Epithelial cell of esophagus (primary cell): Measurements from ENCODE around the gene CDC42EP4.

Source experiments
- DNase-seq: peaks from one replicate; pipeline ENCODE4 v3.0.0; 2010; ENCODE audit warnings: low read depth
- H3K4me3 ChIP-seq: 2 replicates; pipeline ENCODE4 v1.5.1; 2011; ENCODE audit warnings: mild to moderate bottlenecking, low read length, control low read depth
- TF ChIP-seq, protein P1 (sequence below): IDR thresholded peaks from 2 replicates; pipeline ENCODE4 v1.5.1; 2011; ENCODE audit warnings: low read depth, mild to moderate bottlenecking, low read length, control low read depth, inconsistent platforms; ENCODE audit not compliant: insufficient read depth; ENCODE audit errors: missing control alignments

The CDC42EP4 gene

DNA sequence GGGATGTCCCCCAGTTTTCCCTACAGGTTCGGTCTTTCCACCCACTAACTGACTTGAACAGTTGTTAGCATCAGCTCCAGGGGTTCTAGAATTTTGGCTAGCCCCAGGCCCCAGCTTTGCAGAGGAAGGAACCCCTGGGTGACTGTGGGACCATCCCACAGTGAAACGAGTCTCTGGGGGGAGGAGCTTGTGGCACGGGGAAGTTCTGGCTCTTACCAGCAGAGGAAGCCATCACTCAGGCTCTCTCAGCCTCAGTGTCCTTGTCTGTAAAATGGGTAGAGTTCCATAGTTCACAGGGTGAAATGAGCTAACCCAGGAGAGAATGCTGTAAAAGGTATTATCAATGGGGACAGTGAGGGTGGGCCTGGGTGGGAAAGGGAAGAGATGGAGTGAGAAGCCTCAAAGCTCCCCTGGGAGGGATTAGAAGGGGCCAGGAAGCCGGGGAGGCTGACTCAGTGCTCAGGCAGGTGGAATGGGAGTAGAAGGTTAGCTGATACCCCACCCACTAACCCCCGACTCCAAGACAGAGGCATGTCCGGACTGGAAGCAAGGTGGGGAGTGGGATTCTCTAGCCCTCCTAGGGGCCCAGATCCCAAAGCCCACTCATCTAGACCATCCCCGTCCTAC is 30.9 kb upstream of the CDC42EP4 start:
- H3K4me3 ChIP-seq, result no peak overlapping the region
- peak; percentile 38 for DNase-seq
- TF ChIP-seq, protein P1, sequence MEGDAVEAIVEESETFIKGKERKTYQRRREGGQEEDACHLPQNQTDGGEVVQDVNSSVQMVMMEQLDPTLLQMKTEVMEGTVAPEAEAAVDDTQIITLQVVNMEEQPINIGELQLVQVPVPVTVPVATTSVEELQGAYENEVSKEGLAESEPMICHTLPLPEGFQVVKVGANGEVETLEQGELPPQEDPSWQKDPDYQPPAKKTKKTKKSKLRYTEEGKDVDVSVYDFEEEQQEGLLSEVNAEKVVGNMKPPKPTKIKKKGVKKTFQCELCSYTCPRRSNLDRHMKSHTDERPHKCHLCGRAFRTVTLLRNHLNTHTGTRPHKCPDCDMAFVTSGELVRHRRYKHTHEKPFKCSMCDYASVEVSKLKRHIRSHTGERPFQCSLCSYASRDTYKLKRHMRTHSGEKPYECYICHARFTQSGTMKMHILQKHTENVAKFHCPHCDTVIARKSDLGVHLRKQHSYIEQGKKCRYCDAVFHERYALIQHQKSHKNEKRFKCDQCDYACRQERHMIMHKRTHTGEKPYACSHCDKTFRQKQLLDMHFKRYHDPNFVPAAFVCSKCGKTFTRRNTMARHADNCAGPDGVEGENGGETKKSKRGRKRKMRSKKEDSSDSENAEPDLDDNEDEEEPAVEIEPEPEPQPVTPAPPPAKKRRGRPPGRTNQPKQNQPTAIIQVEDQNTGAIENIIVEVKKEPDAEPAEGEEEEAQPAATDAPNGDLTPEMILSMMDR, result no peak

GRCh38 chr17:73342050-73342522 is 30.3 kb upstream of the CDC42EP4 start:
- DNase-seq, result peak; percentile 84
- TF ChIP-seq, protein P1, result no peak
- no peak overlapping the region for H3K4me3 ChIP-seq

DNA sequence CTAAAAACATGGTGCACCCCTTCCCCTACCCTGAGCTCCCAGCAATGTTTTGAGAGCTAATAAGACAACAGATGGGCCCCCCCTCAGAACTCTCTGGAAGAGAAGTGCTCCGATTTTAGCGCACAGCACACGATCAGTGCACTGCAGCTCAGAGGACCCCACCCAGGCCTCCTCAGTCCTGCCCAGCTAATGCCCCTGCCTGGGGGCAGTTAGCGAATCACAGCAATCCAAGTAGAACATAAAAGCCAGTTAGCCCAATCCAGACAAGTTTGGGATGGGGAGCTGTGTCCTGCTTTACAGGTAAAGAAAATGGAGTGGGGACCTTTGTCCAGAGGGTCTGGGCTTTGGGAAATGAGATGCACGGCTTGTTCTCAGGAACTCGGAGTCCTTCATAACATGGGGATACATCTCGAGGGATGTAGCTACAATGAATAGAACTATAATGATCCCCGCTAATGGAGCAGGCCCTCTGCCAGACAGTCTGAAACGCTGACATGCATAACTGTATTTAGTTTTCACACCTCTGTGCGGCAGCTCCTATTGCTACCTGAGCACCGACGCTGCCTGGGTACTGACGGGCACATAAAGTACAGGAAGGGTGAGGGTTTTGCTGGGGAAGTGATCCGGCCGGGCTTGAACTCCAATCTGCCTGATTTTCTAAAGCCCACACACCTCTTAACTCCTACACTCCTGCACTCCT is 29.7 kb upstream of the CDC42EP4 start:
- TF ChIP-seq, protein P1, result no peak
- no peak overlapping the region for H3K4me3 ChIP-seq
- peak; percentile 37 for DNase-seq

- H3K4me3 ChIP-seq, result no peak overlapping the region
- DNase-seq, result peak; percentile 98
- TF ChIP-seq, protein P1, result peak; percentile 68
Measured at GRCh38 chr17:73340093-73340596, 28.3 kb upstream of the CDC42EP4 start.

GRCh38 chr17:73338566-73339197 is 26.9 kb upstream of the CDC42EP4 start:
- H3K4me3 ChIP-seq, result no peak overlapping the region
- no peak for DNase-seq
- TF ChIP-seq, protein P1, result no peak

DNA sequence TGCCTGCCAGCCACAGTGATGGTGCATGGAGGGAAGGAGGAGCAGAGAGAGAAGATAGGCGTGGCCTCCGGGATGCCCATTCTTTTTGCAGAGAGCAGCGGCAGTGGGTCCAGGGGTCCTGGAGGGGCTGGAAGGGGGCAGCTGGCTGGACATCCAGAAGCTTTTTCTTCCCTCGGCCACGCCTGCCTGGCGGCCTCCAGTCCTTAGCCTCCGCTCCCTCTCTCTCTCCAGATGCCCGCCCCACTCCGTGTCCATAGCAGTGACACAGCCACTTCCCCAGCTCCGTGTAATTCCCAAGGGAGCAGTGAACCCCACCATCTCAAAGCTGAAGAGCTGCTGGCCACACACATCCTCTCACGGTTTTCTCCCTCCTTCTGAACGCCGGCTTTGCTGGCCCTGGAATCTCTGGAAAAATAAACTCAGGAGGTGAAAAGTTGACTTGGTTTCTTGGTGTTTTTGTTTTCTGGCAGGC is 26.3 kb upstream of the CDC42EP4 start:
- H3K4me3 ChIP-seq, result no peak overlapping the region

More for the DNA sequence above, 26.3 kb upstream of the CDC42EP4 start:
- TF ChIP-seq, protein P1, result no peak
- no peak for DNase-seq
